ENCODE measurements around the gene ACP2. TPM values are rescaled to one million over a fixed set of nuclear protein-coding genes. Genes with fewer than 3 reads are reported as not detected.
A peak's percentile ranks its signal among the peaks of the same experiment; 100 is the strongest.

ACP2 gene
- total RNA-seq, 1 donor from 2014 or later, result 63.3 TPM

GRCh38 chr11:47260366-47260765 lies 11.8 kb upstream of the ACP2 start:
- Histone ChIP-seq H3K36me3 (no peaks in the 10 kb centered on the region), H3K9me3 (no peaks in the 10 kb centered on the region), H3K27ac (no peak overlapping the region), H3K27me3 (no peaks in the 10 kb centered on the region), H3K4me3 (no peak overlapping the region), H3K4me1 (peaks cover 4 to 15% of the 10 kb centered on the region in 2 donors)
- intact Hi-C loops (cut with DNase I), result no loop called here
- TF ChIP-seq, protein P1, sequence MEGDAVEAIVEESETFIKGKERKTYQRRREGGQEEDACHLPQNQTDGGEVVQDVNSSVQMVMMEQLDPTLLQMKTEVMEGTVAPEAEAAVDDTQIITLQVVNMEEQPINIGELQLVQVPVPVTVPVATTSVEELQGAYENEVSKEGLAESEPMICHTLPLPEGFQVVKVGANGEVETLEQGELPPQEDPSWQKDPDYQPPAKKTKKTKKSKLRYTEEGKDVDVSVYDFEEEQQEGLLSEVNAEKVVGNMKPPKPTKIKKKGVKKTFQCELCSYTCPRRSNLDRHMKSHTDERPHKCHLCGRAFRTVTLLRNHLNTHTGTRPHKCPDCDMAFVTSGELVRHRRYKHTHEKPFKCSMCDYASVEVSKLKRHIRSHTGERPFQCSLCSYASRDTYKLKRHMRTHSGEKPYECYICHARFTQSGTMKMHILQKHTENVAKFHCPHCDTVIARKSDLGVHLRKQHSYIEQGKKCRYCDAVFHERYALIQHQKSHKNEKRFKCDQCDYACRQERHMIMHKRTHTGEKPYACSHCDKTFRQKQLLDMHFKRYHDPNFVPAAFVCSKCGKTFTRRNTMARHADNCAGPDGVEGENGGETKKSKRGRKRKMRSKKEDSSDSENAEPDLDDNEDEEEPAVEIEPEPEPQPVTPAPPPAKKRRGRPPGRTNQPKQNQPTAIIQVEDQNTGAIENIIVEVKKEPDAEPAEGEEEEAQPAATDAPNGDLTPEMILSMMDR (IDR thresholded peaks at IDR 0.05), result no peak
- DNase-seq (ENCODE audit: low spot score in 2 of 2), result no peak

- intact Hi-C loops (cut with DNase I), result no loop called here
- Histone ChIP-seq H3K36me3 (no peaks in the 10 kb centered on the region), H3K27ac (no peak overlapping the region), H3K9me3 (no peaks in the 10 kb centered on the region), H3K4me1 (peaks cover 10 to 24% of the 10 kb centered on the region in 2 donors), H3K27me3 (no peaks in the 10 kb centered on the region), H3K4me3 (no peak overlapping the region)
- TF ChIP-seq, protein P1 (IDR thresholded peaks at IDR 0.05), result peak; percentile 28 to 46 (median 40)
- no peak for DNase-seq (ENCODE audit: low spot score in 2 of 2)
These were observed 10.8 kb upstream of the ACP2 start for GRCh38 chr11:47259232-47259977.

- DNase-seq (ENCODE audit: low spot score in 2 of 2), result no peak
- H3K27ac ChIP-seq, result peak overlapping the region; percentile 81 to 83
- peak overlapping the region; percentile 48 to 64 for H3K4me3 ChIP-seq
- TF ChIP-seq, protein P1 (IDR thresholded peaks at IDR 0.05), result no peak
- peaks cover 12 to 31% of the 10 kb centered on the region in 2 donors for H3K4me1 ChIP-seq
- no peaks in the 10 kb centered on the region for H3K36me3 ChIP-seq
- intact Hi-C loops (cut with DNase I), result loop anchor here (1.0 kb wide), 1 partner anchor 97 kb away; no protein-coding TSS in a partner anchor
- H3K27me3 ChIP-seq, result no peaks in the 10 kb centered on the region
- no peaks in the 10 kb centered on the region for H3K9me3 ChIP-seq
These were observed 9.8 kb upstream of the ACP2 start for GRCh38 chr11:47258317-47258902.

- Histone ChIP-seq H3K4me3 (peak within 1 kb of the TSS; percentile 48 to 64), H3K27ac (peak within 1 kb of the TSS; percentile 81 to 83), H3K27me3 (no peaks in the 10 kb centered on the region), H3K36me3 (no peaks in the 10 kb centered on the region), H3K9me3 (no peaks in the 10 kb centered on the region), H3K4me1 (peaks cover 12 to 31% of the 10 kb centered on the region in 2 donors)
- DNase-seq (ENCODE audit: low spot score in 2 of 2), result peak; percentile 24 to 86
- intact Hi-C loops (cut with DNase I), result loop anchor here (1.0 kb wide), 1 partner anchor 98 kb away; no protein-coding TSS in a partner anchor
- TF ChIP-seq, protein P1 (IDR thresholded peaks at IDR 0.05), result peak; percentile 55 to 80 (median 65)
These were observed 9.1 kb upstream of the ACP2 start, which contains the start of gene NR1H3 for GRCh38 chr11:47257517-47258316. TSS of gene NR1H3 (plus strand) at chr11:47257996. CDS start at chr11:47259217, 1,221 bp downstream.

- intact Hi-C loops (cut with DNase I), result no loop called here
- peaks cover 12 to 31% of the 10 kb centered on the region in 2 donors for H3K4me1 ChIP-seq
- peak overlapping the region; percentile 48 to 64 for H3K4me3 ChIP-seq
- DNase-seq (ENCODE audit: low spot score in 2 of 2), result no peak
- H3K27me3 ChIP-seq, result no peaks in the 10 kb centered on the region
- peak overlapping the region; percentile 81 to 83 for H3K27ac ChIP-seq
- TF ChIP-seq, protein P1 (IDR thresholded peaks at IDR 0.05), result no peak
- no peaks in the 10 kb centered on the region for H3K36me3 ChIP-seq
- no peaks in the 10 kb centered on the region for H3K9me3 ChIP-seq
These were observed 8.5 kb upstream of the ACP2 start for GRCh38 chr11:47257177-47257516.

Measured in ascending aorta (tissue), 2 donors.